ENCODE measurements around the gene ZNF674.

ZNF674 gene

DNA sequence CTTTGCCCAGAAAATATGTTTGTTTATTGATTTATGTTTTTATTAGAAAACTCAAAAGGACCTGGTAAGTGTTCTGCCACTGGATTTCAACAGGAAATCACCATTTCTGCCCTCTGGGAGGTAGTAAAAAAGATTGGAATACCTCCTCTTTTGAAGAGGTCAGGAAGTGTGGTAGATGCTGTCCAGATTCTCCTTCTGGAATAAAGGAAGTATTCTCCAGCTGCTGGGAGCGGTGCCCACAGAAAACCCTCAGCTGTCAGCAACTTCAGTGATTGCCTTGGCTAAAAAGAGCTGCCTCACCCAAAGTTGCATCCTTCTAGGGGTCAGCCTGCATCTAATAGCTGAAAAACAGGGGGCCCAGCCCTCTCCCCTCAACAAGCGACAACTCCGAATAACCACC, 13.8 kb upstream of the ZNF674 start:
- H3K36me3 ChIP-seq (replicated peaks; ENCODE audit: low read depth, low read length), result no peaks in the 10 kb centered on the region
- no peak overlapping the region for H3K4me2 ChIP-seq (ENCODE audit: low read length)
- no peak for TF ChIP-seq EZH2phosphoT487 (IDR thresholded peaks at IDR 0.05; ENCODE audit: low read depth)
- TF ChIP-seq, protein P1, sequence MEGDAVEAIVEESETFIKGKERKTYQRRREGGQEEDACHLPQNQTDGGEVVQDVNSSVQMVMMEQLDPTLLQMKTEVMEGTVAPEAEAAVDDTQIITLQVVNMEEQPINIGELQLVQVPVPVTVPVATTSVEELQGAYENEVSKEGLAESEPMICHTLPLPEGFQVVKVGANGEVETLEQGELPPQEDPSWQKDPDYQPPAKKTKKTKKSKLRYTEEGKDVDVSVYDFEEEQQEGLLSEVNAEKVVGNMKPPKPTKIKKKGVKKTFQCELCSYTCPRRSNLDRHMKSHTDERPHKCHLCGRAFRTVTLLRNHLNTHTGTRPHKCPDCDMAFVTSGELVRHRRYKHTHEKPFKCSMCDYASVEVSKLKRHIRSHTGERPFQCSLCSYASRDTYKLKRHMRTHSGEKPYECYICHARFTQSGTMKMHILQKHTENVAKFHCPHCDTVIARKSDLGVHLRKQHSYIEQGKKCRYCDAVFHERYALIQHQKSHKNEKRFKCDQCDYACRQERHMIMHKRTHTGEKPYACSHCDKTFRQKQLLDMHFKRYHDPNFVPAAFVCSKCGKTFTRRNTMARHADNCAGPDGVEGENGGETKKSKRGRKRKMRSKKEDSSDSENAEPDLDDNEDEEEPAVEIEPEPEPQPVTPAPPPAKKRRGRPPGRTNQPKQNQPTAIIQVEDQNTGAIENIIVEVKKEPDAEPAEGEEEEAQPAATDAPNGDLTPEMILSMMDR (IDR thresholded peaks at IDR 0.05; ENCODE audit: low read depth, low read length), result no peak
- H2AFZ ChIP-seq (ENCODE audit: low read depth, low read length), result no peak overlapping the region
- 0 out of 2 replicates have a peak, but pooled peaks cover 2% of the 10 kb centered on the region for H3K27me3 ChIP-seq (ENCODE audit: low read depth, low read length)
- no peaks in the 10 kb centered on the region for H4K20me1 ChIP-seq (ENCODE audit: insufficient read depth, low read length)
- no peak overlapping the region for H3K27ac ChIP-seq (ENCODE audit: low read length)
- H3K4me1 ChIP-seq (ENCODE audit: low read length), result peaks cover 28% of the 10 kb centered on the region
- H3K4me3 ChIP-seq (ENCODE audit: low read length), result no peak overlapping the region
- H3K79me2 ChIP-seq (ENCODE audit: low read length), result no peaks in the 10 kb centered on the region
- no peak overlapping the region for H3K9ac ChIP-seq (ENCODE audit: low read length)
- no peaks in the 10 kb centered on the region for H3K9me3 ChIP-seq (ENCODE audit: insufficient read depth, low read length)

DNA sequence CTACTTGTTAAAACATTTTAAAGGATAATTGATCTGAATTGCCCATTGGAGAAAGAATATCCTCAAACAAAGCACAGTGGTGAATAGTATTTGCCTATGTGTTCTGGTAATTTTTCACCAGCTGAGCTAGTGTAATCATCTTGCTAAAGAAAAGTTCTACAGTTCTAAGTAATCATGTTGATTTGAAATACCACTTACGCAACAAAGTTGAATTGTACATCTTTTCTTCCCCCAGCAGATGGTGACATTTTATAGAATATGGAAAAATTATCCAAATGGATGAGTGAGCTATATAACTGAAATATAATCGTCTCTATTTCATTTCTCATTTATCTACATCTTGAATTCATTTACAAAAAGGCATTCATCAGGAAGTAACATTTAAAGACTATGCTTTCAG, 9.7 kb upstream of the ZNF674 start:
- Histone ChIP-seq H3K79me2 (ENCODE audit: low read length) (no peaks in the 10 kb centered on the region), H3K36me3 (replicated peaks; ENCODE audit: low read depth, low read length) (no peaks in the 10 kb centered on the region), H3K9me3 (ENCODE audit: insufficient read depth, low read length) (no peaks in the 10 kb centered on the region)

DNA sequence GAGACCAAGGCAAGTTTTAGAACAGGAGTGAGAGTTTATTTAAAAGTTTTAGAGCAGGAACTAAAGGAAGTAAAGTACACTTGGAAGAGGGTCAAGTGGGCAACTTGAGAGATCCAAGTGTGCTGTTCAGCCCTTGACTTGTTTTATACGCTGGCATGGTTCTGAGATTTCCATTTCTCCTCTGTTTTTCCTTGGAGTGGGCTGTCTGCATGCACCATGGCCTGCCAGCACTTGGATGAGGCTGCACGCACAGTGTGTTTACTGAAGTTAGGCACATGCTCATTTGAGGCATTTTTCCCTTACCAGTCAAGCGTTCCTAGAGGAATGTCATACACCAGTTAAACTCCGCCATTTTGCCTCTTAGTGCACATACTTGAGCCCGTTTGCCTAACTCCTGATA, 8.7 kb upstream of the ZNF674 start:
- no peak overlapping the region for H3K4me3 ChIP-seq (ENCODE audit: low read length)
- H2AFZ ChIP-seq (ENCODE audit: low read depth, low read length), result no peak overlapping the region
- H3K4me2 ChIP-seq (ENCODE audit: low read length), result no peak overlapping the region
- no peaks in the 10 kb centered on the region for H3K36me3 ChIP-seq (replicated peaks; ENCODE audit: low read depth, low read length)
- H3K9me3 ChIP-seq (ENCODE audit: insufficient read depth, low read length), result no peaks in the 10 kb centered on the region
- TF ChIP-seq, protein P1 (IDR thresholded peaks at IDR 0.05; ENCODE audit: low read depth, low read length), result no peak
- no peak for TF ChIP-seq EZH2phosphoT487 (IDR thresholded peaks at IDR 0.05; ENCODE audit: low read depth)
- H3K27me3 ChIP-seq (ENCODE audit: low read depth, low read length), result no peaks in the 10 kb centered on the region
- no peaks in the 10 kb centered on the region for H3K4me1 ChIP-seq (ENCODE audit: low read length)
- H4K20me1 ChIP-seq (ENCODE audit: insufficient read depth, low read length), result no peaks in the 10 kb centered on the region
- no peaks in the 10 kb centered on the region for H3K79me2 ChIP-seq (ENCODE audit: low read length)
- no peak overlapping the region for H3K27ac ChIP-seq (ENCODE audit: low read length)
- H3K9ac ChIP-seq (ENCODE audit: low read length), result no peak overlapping the region

More for the DNA sequence above, 9.7 kb upstream of the ZNF674 start:
- H4K20me1 ChIP-seq (ENCODE audit: insufficient read depth, low read length), result no peaks in the 10 kb centered on the region
- no peaks in the 10 kb centered on the region for H3K27me3 ChIP-seq (ENCODE audit: low read depth, low read length)
- H3K4me3 ChIP-seq (ENCODE audit: low read length), result no peak overlapping the region
- H3K4me2 ChIP-seq (ENCODE audit: low read length), result no peak overlapping the region
- no peak for TF ChIP-seq EZH2phosphoT487 (IDR thresholded peaks at IDR 0.05; ENCODE audit: low read depth)
- TF ChIP-seq, protein P1 (IDR thresholded peaks at IDR 0.05; ENCODE audit: low read depth, low read length), result peak; percentile 34
- no peak overlapping the region for H3K27ac ChIP-seq (ENCODE audit: low read length)
- no peak overlapping the region for H3K9ac ChIP-seq (ENCODE audit: low read length)
- H3K4me1 ChIP-seq (ENCODE audit: low read length), result no peaks in the 10 kb centered on the region
- no peak overlapping the region for H2AFZ ChIP-seq (ENCODE audit: low read depth, low read length)

DNA sequence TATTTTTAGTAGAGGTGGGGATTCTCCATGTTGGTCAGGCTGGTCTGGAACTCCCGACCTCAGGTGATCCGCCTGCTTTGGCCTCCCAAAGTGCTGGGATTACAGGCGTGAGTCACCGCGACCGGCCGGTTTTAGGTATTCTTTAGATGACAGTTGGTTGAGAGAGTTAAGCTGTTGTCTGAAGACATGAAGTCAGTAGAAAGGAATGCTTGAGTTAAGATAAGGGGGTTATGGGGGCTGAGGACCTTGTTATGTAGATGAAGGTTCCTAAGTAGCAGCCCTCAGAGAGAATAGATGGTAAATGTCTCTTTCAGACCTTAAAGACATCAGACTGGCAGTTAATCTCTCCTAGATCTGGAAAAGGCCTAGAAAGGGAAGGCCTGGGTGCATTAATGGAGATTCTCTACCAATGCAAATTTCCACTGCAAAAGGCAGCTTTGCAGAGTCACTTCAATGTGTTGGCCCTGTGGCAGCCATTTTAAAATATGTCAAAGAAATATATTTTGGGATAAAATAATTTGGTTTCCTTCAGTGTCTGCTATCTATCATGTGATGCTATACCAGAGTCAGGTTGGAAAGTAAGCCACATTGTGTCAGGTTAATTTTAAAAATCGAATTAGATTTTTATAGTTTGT, 6.4 kb upstream of the ZNF674 start:
- TF ChIP-seq EZH2phosphoT487 (IDR thresholded peaks at IDR 0.05; ENCODE audit: low read depth), result no peak
- TF ChIP-seq, protein P1 (IDR thresholded peaks at IDR 0.05; ENCODE audit: low read depth, low read length), result no peak

More for the DNA sequence above, 6.4 kb upstream of the ZNF674 start:
- Histone ChIP-seq H3K27ac (ENCODE audit: low read length) (no peak overlapping the region), H3K79me2 (ENCODE audit: low read length) (peaks cover 17% of the 10 kb centered on the region), H4K20me1 (ENCODE audit: insufficient read depth, low read length) (peaks cover 6% of the 10 kb centered on the region; the same call in 1 of the 2 replicates), H3K27me3 (ENCODE audit: low read depth, low read length) (no peaks in the 10 kb centered on the region), H2AFZ (ENCODE audit: low read depth, low read length) (no peak overlapping the region), H3K36me3 (replicated peaks; ENCODE audit: low read depth, low read length) (peaks cover 16% of the 10 kb centered on the region), H3K9ac (ENCODE audit: low read length) (no peak overlapping the region), H3K4me1 (ENCODE audit: low read length) (peaks cover under 1% of the 10 kb centered on the region), H3K9me3 (ENCODE audit: insufficient read depth, low read length) (no peaks in the 10 kb centered on the region), H3K4me2 (ENCODE audit: low read length) (no peak overlapping the region), H3K4me3 (ENCODE audit: low read length) (no peak overlapping the region)
